K562 (cell line): Measurements from ENCODE around the gene MXI1. TPM values are rescaled to one million over a fixed set of nuclear protein-coding genes. Genes with fewer than 3 reads are reported as not detected.

Source experiments
- ATF7 ChIP-seq: fragments of 450-650 bp; IDR thresholded peaks from 2 replicates; pipeline ENCODE4 v1.7.1; 2014; ENCODE audit warnings: mild to moderate bottlenecking, moderate library complexity
- BCOR ChIP-seq: fragments of 450-650 bp; IDR thresholded peaks from 2 replicates; pipeline ENCODE4 v1.6.1; 2016
- CHD1 ChIP-seq: fragments of 200-600 bp; sonication (generic); IDR thresholded peaks from one replicate; pipeline ENCODE4 v1.6.1; 2012; ENCODE audit warnings: mild to moderate bottlenecking, moderate library complexity, low read length, inconsistent platforms
- COPS2 ChIP-seq: fragments of 450-650 bp; conservative IDR thresholded peaks from 2 replicates; pipeline ENCODE4 v1.6.1; 2016; ENCODE audit warnings: mild to moderate bottlenecking, moderate library complexity
- CTBP1 ChIP-seq: fragments of 450-650 bp; IDR thresholded peaks from 2 replicates; pipeline ENCODE4 v1.6.1; 2016; ENCODE audit warnings: borderline replicate concordance
- CXXC5 ChIP-seq: fragments of 250-450 bp; sonication (Bioruptor Pico); IDR thresholded peaks from 2 replicates; pipeline ENCODE4 v1.8.0; 2022; ENCODE audit warnings: inconsistent platforms, mild to moderate bottlenecking, moderate library complexity
- EGR1 ChIP-seq: fragments of 450-650 bp; conservative IDR thresholded peaks from 2 replicates; pipeline ENCODE4 v1.6.1; 2017; ENCODE audit warnings: mild to moderate bottlenecking
- EWSR1 ChIP-seq: fragments of 450-650 bp; IDR thresholded peaks from 2 replicates; pipeline ENCODE4 v1.6.1; 2018; ENCODE audit warnings: borderline replicate concordance, mild to moderate bottlenecking, low read depth, moderate library complexity; ENCODE audit not compliant: partially characterized antibody
- HLTF ChIP-seq: fragments of 450-650 bp; IDR thresholded peaks from 2 replicates; pipeline ENCODE4 v1.6.1; 2016
- HMG20B ChIP-seq: fragments of 250-450 bp; sonication (Bioruptor Pico); IDR thresholded peaks from 2 replicates; pipeline ENCODE4 v1.5.0; 2021; ENCODE audit warnings: mild to moderate bottlenecking
- IFI16 ChIP-seq: fragments of 250-450 bp; sonication (Bioruptor Pico); IDR thresholded peaks from 2 replicates; pipeline ENCODE4 v2.1.2; 2022; ENCODE audit warnings: mild to moderate bottlenecking, inconsistent platforms
- MTA3 ChIP-seq: fragments of 450-650 bp; formaldehyde crosslinking; IDR thresholded peaks from 2 replicates; pipeline ENCODE4 v1.6.1; 2017; ENCODE audit warnings: mild to moderate bottlenecking, borderline replicate concordance
- SETDB1 ChIP-seq: IDR thresholded peaks from one replicate; pipeline ENCODE4 v1.6.1; 2012; ENCODE audit warnings: low read length, control low read depth, inconsistent platforms
- SMAD3 ChIP-seq: fragments of 450-650 bp; formaldehyde crosslinking; conservative IDR thresholded peaks from 2 replicates; pipeline ENCODE4 v1.4.0; 2020; ENCODE audit warnings: mild to moderate bottlenecking
- SMARCE1 ChIP-seq: fragments of 450-650 bp; IDR thresholded peaks from 2 replicates; pipeline ENCODE4 v1.7.1; 2016; ENCODE audit warnings: mild to moderate bottlenecking
- SREBF1 ChIP-seq: fragments of 150-350 bp; IDR thresholded peaks from 2 replicates; pipeline ENCODE4 v1.6.1; 2014; ENCODE audit warnings: antibody characterized with exemption, low read depth, low read length, borderline replicate concordance
- SRF ChIP-seq, 2 experiments: fragments of 250-450, 450-650 bp in 1 of 2; sonication (Bioruptor Pico) in 1 of 2; sonication (generic) in 1 of 2; formaldehyde crosslinking; IDR thresholded peaks; 2 replicates each; pipeline versions ENCODE4 v1.5.0 to v1.5.1; 2020 to 2022; ENCODE audit warnings: mild to moderate bottlenecking in 1 of 2, missing genetic modification reagents in 1 of 2
- ZBTB8A ChIP-seq: fragments of 450-650 bp; IDR thresholded peaks from 2 replicates; pipeline ENCODE4 v1.6.1; 2018; ENCODE audit warnings: mild to moderate bottlenecking, moderate library complexity; ENCODE audit not compliant: partially characterized antibody
- ZNF174 ChIP-seq: fragments of 250-450 bp; sonication (Bioruptor Pico); IDR thresholded peaks from 2 replicates; pipeline ENCODE4 v1.4.0; 2020; ENCODE audit warnings: mild to moderate bottlenecking
- ZNF239 ChIP-seq: fragments of 250-450 bp; sonication (Bioruptor Pico); IDR thresholded peaks from 2 replicates; pipeline ENCODE4 v1.4.0; 2020; ENCODE audit warnings: mild to moderate bottlenecking
- polyA plus RNA-seq, 8 experiments: library from polyadenylated mRNA; depleted of rRNA in 4 of 8; stranded (reverse) in 5 of 8; unstranded in 3 of 8; fragments of >200 nt; fragmentation: Nextera tagmentation in 2 of 8; fragmentation: Illumina TruSeq in 1 of 8; extraction: Ambion mirVana in 2 of 8; extraction: Trizol in 1 of 8; gene quantifications; 2 replicates each; pipeline versions ENCODE4 v1.2.1 to v1.2.3, GENCODE V29; 2011 to 2014; ENCODE audit warnings: inconsistent platforms in 1 of 8, missing spikeins in 1 of 8
- total RNA-seq, 7 experiments: library from RNA; depleted of rRNA in 6 of 7; stranded (reverse); fragments of >200 nt in 6 of 7; fragmentation: Illumina TruSeq in 2 of 7; extraction: Trizol in 2 of 7; gene quantifications; 2 replicates each; pipeline versions ENCODE4 v1.2.1 to v1.2.3, GENCODE V29; 2011 to 2021; ENCODE audit warnings: low replicate concordance in 1 of 7
- TF ChIP-seq, protein P1 (sequence below): fragments of 250-450 bp; sonication (Bioruptor Pico); IDR thresholded peaks from 2 replicates; pipeline ENCODE4 v1.8.0; 2021; ENCODE audit warnings: borderline replicate concordance, mild to moderate bottlenecking, moderate library complexity; ENCODE audit not compliant: poor library complexity, severe bottlenecking
- TF ChIP-seq, protein P2 (sequence below): fragments of 450-650 bp; formaldehyde crosslinking; IDR thresholded peaks from 2 replicates; pipeline ENCODE4 v1.4.0; 2022; ENCODE audit warnings: missing genetic modification characterization
- TF ChIP-seq, protein P3 (sequence below): fragments of 250-450 bp; sonication (Bioruptor Pico); IDR thresholded peaks from 2 replicates; pipeline ENCODE4 v1.6.1; 2021; ENCODE audit warnings: mild to moderate bottlenecking
- TF ChIP-seq, protein P4 (sequence below), 2 experiments: IDR thresholded peaks; 2 replicates each; pipeline ENCODE4 v1.6.1; 2011; ENCODE audit warnings: borderline replicate concordance in 1 of 2, control low read depth in 1 of 2, low read depth in 1 of 2, low read length in 1 of 2, mild to moderate bottlenecking in 1 of 2, mixed read lengths in 1 of 2, moderate library complexity in 1 of 2; ENCODE audit not compliant: insufficient read depth in 1 of 2, insufficient read length in 1 of 2, poor library complexity in 1 of 2, severe bottlenecking in 1 of 2; ENCODE audit errors: extremely low read depth in 1 of 2
- TF ChIP-seq, protein P5 (sequence below): fragments of 450-650 bp; IDR thresholded peaks from 2 replicates; pipeline ENCODE4 v1.6.1; 2016

The MXI1 gene
- total and polyA plus RNA-seq, 9 of the 15 experiments (the other 6 are each of a cell fraction or from before 2014, with no cell fraction given): 9.1 to 23.7 (median 14.8) TPM

DNA sequence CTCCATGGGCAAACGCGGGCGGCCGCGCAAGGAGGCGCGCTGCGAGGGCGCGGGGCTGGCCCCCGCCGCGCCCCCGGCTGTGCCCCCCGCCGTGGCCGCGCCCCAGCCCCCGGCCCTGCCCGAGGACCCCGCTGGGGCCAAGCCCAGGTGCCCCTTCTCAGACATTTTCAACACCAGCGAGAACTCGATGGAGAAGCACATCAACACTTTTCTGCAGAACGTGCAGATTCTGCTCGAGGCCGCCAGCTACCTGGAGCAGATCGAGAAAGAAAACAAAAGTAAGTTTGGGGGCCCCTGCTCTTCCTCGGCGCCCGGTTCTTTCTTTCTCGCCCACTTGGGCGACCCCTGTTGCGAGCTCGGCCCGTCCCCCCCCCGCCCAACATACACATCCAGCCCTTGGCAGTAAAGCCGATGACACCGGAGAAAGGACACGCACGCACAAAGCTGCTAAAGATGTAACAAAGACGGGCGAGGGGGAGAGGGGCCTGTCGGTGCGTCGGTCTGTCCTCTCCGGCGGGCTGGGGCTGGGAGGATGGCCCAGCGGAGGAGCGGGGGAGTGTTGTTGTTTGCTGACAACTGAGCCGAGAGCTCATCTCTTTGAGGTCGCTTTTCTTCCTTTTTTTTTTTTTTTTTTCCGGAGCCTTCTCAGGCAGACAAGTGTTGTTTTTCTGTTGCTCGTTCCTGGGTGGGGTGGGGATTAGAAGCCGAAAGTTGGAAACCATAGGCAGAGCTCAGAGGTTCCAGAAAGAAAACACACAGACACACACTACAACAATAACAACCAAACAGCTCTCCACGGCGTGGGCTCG lies 604 bp downstream of the MXI1 start (continued):
- TF ChIP-seq, protein P1, sequence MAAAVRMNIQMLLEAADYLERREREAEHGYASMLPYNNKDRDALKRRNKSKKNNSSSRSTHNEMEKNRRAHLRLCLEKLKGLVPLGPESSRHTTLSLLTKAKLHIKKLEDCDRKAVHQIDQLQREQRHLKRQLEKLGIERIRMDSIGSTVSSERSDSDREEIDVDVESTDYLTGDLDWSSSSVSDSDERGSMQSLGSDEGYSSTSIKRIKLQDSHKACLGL (CRISPR knock-in tag): no peak
- TF ChIP-seq ATF7: 0 out of 2 replicates have a peak, but pooled peaks have one; percentile 14
- TF ChIP-seq, protein P2, sequence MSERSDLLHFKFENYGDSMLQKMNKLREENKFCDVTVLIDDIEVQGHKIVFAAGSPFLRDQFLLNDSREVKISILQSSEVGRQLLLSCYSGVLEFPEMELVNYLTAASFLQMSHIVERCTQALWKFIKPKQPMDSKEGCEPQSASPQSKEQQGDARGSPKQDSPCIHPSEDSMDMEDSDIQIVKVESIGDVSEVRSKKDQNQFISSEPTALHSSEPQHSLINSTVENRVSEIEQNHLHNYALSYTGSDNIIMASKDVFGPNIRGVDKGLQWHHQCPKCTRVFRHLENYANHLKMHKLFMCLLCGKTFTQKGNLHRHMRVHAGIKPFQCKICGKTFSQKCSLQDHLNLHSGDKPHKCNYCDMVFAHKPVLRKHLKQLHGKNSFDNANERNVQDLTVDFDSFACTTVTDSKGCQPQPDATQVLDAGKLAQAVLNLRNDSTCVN (CRISPR knock-in tag): no peak
- no peak for TF ChIP-seq CHD1
- TF ChIP-seq HMG20B (CRISPR knock-in tag): no peak
- no peak for TF ChIP-seq SMAD3 (CRISPR knock-in tag)
- no peak for TF ChIP-seq IFI16
- TF ChIP-seq, protein P3, sequence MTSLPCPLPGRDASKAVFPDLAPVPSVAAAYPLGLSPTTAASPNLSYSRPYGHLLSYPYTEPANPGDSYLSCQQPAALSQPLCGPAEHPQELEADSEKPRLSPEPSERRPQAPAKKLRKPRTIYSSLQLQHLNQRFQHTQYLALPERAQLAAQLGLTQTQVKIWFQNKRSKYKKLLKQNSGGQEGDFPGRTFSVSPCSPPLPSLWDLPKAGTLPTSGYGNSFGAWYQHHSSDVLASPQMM: no peak
- no peak for TF ChIP-seq COPS2
- no peak for TF ChIP-seq SRF (CRISPR knock-in tag; IDR thresholded peaks at IDR 0.05)
- no peak for TF ChIP-seq SREBF1
- TF ChIP-seq BCOR: 0 out of 2 replicates have a peak, but pooled peaks have one; percentile 37
- TF ChIP-seq, protein P4, sequence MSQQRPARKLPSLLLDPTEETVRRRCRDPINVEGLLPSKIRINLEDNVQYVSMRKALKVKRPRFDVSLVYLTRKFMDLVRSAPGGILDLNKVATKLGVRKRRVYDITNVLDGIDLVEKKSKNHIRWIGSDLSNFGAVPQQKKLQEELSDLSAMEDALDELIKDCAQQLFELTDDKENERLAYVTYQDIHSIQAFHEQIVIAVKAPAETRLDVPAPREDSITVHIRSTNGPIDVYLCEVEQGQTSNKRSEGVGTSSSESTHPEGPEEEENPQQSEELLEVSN (IDR thresholded peaks at IDR 0.05; ENCODE audit: borderline replicate concordance in 1 of 2, extremely low read depth in 1 of 2, insufficient read depth in 1 of 2, insufficient read length in 1 of 2, low read depth in 1 of 2, low read length in 1 of 2, poor library complexity in 1 of 2, severe bottlenecking in 1 of 2): peak in 1 of 2 experiments; percentile 6
- TF ChIP-seq ZBTB8A: no peak
- no peak for TF ChIP-seq MTA3
- TF ChIP-seq, protein P5, sequence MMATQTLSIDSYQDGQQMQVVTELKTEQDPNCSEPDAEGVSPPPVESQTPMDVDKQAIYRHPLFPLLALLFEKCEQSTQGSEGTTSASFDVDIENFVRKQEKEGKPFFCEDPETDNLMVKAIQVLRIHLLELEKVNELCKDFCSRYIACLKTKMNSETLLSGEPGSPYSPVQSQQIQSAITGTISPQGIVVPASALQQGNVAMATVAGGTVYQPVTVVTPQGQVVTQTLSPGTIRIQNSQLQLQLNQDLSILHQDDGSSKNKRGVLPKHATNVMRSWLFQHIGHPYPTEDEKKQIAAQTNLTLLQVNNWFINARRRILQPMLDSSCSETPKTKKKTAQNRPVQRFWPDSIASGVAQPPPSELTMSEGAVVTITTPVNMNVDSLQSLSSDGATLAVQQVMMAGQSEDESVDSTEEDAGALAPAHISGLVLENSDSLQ: peak; percentile 47
- peak; percentile 26; the same call in 1 of the 2 replicates for TF ChIP-seq SMARCE1
- no peak for TF ChIP-seq EWSR1
- peak; percentile 29; the same call in 1 of the 2 replicates for TF ChIP-seq EGR1
- TF ChIP-seq ZNF174 (CRISPR knock-in tag): no peak
- TF ChIP-seq SETDB1: no peak
- 0 out of 2 replicates have a peak, but pooled peaks have one; percentile 28 for TF ChIP-seq HLTF
- no peak for TF ChIP-seq ZNF239 (CRISPR knock-in tag)
- TF ChIP-seq CTBP1: 0 out of 2 replicates have a peak, but pooled peaks have one; percentile 24
- TF ChIP-seq CXXC5: peak; percentile 24; the same call in 1 of the 2 replicates
